ENCODE data around the gene CEP89.

DNA sequence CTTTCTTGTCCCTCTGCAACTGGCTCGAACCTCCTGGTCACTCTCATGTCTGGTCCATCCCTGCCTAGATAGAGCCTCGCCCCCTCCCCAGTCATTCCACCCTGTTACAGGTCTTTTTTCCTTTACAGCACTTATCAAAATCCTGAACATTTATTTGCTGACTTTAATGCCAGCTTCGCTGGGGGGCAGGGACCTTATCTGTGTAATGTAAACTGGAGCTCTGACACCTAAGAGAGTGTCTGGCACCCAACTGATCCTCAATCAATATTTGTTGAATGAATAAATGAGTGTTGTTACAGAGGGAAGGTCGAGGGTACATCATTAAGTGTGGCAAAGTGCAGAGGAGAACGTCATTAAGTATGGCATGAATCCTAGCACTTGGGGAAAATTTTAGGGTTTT lies 17.0 kb upstream of the CEP89 start:
- no peak for TF ChIP-seq CTCF (IDR thresholded peaks at IDR 0.05)
- TF ChIP-seq PRRX2 (CRISPR knock-in tag; IDR thresholded peaks at IDR 0.05), result no peak
- no peak for TF ChIP-seq FOXJ3 (CRISPR knock-in tag; IDR thresholded peaks at IDR 0.05; ENCODE audit: borderline replicate concordance)
- no peak for TF ChIP-seq FOXP1 (CRISPR knock-in tag; IDR thresholded peaks at IDR 0.05; ENCODE audit: borderline replicate concordance)
- no peak for TF ChIP-seq E2F4 (CRISPR knock-in tag; IDR thresholded peaks at IDR 0.05; ENCODE audit: borderline replicate concordance, low read depth)
- no peak for TF ChIP-seq ZBTB21 (CRISPR knock-in tag; IDR thresholded peaks at IDR 0.05; ENCODE audit: borderline replicate concordance)
- TF ChIP-seq TCF7 (CRISPR knock-in tag; IDR thresholded peaks at IDR 0.05; ENCODE audit: low read depth), result no peak
- TF ChIP-seq, protein P1, sequence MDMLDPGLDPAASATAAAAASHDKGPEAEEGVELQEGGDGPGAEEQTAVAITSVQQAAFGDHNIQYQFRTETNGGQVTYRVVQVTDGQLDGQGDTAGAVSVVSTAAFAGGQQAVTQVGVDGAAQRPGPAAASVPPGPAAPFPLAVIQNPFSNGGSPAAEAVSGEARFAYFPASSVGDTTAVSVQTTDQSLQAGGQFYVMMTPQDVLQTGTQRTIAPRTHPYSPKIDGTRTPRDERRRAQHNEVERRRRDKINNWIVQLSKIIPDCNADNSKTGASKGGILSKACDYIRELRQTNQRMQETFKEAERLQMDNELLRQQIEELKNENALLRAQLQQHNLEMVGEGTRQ (CRISPR knock-in tag; IDR thresholded peaks at IDR 0.05), result no peak
- no peak for TF ChIP-seq SOX15 (CRISPR knock-in tag; IDR thresholded peaks at IDR 0.05)
- no peak for TF ChIP-seq AFF4 (CRISPR knock-in tag; IDR thresholded peaks at IDR 0.05; ENCODE audit: borderline replicate concordance)
- no peak for TF ChIP-seq NR1H2 (CRISPR knock-in tag; IDR thresholded peaks at IDR 0.05)
- TF ChIP-seq ATF1 (CRISPR knock-in tag; IDR thresholded peaks at IDR 0.05), result no peak
- no peak for TF ChIP-seq NFYB (CRISPR knock-in tag; conservative IDR thresholded peaks at IDR 0.05; ENCODE audit: low read depth)
- TF ChIP-seq, protein P2, sequence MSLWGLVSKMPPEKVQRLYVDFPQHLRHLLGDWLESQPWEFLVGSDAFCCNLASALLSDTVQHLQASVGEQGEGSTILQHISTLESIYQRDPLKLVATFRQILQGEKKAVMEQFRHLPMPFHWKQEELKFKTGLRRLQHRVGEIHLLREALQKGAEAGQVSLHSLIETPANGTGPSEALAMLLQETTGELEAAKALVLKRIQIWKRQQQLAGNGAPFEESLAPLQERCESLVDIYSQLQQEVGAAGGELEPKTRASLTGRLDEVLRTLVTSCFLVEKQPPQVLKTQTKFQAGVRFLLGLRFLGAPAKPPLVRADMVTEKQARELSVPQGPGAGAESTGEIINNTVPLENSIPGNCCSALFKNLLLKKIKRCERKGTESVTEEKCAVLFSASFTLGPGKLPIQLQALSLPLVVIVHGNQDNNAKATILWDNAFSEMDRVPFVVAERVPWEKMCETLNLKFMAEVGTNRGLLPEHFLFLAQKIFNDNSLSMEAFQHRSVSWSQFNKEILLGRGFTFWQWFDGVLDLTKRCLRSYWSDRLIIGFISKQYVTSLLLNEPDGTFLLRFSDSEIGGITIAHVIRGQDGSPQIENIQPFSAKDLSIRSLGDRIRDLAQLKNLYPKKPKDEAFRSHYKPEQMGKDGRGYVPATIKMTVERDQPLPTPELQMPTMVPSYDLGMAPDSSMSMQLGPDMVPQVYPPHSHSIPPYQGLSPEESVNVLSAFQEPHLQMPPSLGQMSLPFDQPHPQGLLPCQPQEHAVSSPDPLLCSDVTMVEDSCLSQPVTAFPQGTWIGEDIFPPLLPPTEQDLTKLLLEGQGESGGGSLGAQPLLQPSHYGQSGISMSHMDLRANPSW (CRISPR knock-in tag; conservative IDR thresholded peaks at IDR 0.05; ENCODE audit: low read depth), result no peak
